ENCODE data around the gene COL3A1.

Gene COL3A1

GRCh38 chr2:189049709-189050164 lies 75.6 kb downstream of the COL3A1 start:
- no peak for DNase-seq (ENCODE audit: low read depth)
- no peak overlapping the region for H3K4me3 ChIP-seq (replicated peaks; ENCODE audit: low read depth, low read length)
- no peak for TF ChIP-seq CTCF (IDR thresholded peaks at IDR 0.05; ENCODE audit: low read length, missing control alignments)

GRCh38 chr2:189050165-189050712 lies 76.1 kb downstream of the COL3A1 start:
- H3K4me3 ChIP-seq (replicated peaks; ENCODE audit: low read depth, low read length): no peak overlapping the region
- DNase-seq (ENCODE audit: low read depth): no peak
- TF ChIP-seq CTCF (IDR thresholded peaks at IDR 0.05; ENCODE audit: low read length, missing control alignments): no peak

GRCh38 chr2:189056200-189057106 lies 82.3 kb downstream of the COL3A1 start:
- no peak for TF ChIP-seq CTCF (IDR thresholded peaks at IDR 0.05; ENCODE audit: low read length, missing control alignments)
- DNase-seq (ENCODE audit: low read depth): peak; percentile 12
- H3K4me3 ChIP-seq (replicated peaks; ENCODE audit: low read depth, low read length): no peak overlapping the region

- no peak for TF ChIP-seq CTCF (IDR thresholded peaks at IDR 0.05; ENCODE audit: low read length, missing control alignments)
- H3K4me3 ChIP-seq (replicated peaks; ENCODE audit: low read depth, low read length): no peak overlapping the region
- no peak for DNase-seq (ENCODE audit: low read depth)
These were observed 83.1 kb downstream of the COL3A1 start for GRCh38 chr2:189057316-189057715.

GRCh38 chr2:189060096-189060642 lies 86.0 kb downstream of the COL3A1 start:
- DNase-seq (ENCODE audit: low read depth): no peak
- TF ChIP-seq CTCF (IDR thresholded peaks at IDR 0.05; ENCODE audit: low read length, missing control alignments): no peak
- no peak overlapping the region for H3K4me3 ChIP-seq (replicated peaks; ENCODE audit: low read depth, low read length)
